HG03139 (cell line): ENCODE data around the gene UBR1.
"Not testable (repeated sequence)": the region's sequence is repeated elsewhere in the genome, so short reads cannot be mapped to it uniquely, and the experiment has no call there.

Experiments
- ATAC-seq: cut with Tn5 transposase; IDR thresholded peaks from one replicate; pipeline ENCODE4 v1.9.1; 2021; ENCODE audit not compliant: unreplicated experiment

The UBR1 gene

DNA sequence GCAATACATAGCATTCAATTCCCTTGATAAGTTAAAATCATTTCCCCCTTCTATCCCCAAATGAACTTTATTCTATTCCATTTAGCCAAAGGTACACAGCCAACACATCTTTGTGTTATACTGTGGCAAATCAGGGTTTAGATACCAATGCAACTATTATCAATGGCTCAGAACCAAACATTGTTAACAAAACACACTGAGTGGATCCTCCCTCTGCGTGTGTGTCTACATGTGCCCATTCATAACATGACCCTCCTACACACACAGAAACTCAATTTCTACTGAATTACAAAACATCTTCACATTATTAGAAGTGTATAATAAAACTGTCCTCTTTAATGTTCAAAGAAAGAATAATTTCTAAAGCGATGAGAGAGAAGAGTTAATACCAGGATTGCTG lies 186.5 kb downstream of the UBR1 start:
- ATAC-seq = no peak

DNA sequence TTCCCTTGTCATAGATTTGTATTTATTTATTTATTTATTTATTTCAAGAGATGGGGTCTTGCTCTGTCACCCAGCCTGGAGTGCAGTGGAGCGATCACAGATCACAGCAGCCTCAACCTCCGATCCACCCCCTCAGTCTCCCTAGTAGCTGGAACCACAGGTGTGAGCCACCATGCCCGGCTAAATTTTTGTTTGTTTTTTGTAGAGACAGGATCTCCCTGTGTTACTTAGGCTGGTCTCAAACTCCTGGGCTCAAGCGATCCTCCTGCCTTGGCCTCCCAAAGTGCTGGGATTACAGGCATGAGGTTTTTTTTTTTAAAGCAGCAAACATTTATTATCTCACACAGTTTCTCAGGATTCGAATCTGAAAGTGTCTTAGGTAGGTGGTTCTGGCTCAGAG lies 187.8 kb downstream of the UBR1 start:
- no peak for ATAC-seq

DNA sequence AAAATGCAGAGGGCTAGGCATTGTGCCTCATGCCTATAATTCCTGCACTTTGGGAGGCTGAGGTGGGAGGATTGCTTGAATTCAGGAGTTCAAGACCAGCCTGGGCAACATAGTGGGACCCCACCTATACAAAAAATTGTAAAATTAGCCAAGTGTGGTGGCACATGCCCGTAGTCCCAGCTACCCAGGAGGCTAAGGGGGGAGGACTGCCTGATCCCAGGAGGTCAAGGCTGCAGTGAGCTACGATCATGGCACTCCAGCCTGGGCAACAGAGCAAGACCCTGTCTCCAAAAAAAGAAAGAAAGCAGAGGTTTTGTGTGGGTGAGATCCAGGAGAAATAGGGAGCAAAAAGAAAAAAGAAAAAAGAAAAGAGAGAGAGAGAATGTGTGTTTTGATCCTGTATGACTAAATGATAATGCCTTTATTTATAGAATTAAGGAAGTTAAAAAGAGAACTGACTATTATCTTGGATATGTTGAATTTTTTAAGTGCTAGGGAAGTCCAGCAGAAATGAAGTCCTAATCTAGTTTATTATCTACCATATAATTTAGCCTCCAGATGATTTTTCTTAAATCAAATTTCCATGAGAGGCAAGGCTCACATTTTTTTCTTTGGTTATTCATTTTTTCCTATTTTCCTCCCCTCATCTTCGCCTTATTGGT lies 190.1 kb downstream of the UBR1 start:
- ATAC-seq = no peak

DNA sequence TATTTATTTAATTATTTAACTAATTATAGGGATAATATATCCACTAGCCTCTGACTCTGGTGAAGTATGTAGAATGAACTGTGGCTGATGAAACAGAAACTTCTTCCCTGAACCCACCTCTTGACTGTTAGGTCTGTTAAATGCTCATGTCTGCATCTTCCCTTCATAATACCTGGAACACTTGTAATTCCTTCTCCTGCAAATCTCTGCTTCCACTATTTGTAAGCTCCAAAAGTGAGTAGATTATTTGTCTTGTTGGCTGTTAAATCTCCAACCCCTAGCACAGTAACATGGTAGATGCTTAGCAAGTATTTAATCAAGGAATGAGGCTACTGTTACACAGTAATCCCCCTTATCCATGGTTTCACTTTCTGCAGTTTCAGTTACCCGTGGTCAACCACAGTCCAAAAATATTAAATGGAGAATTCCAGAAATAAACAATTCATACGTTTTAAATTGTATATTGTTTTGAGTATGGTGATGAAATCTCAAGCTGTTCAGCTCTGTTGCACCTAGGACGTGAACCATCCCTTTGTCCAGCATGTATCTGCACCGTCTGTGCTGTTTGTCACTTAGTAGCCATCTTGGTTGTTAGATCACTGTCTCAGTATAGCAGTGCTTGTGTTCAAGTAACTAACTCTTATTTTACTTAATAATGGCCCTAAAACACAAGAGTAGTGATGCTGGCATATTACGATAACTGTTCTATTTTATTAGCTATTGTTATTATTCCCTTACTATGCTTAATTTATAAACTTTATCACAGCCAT lies 190.9 kb downstream of the UBR1 start:
- ATAC-seq = no peak

DNA sequence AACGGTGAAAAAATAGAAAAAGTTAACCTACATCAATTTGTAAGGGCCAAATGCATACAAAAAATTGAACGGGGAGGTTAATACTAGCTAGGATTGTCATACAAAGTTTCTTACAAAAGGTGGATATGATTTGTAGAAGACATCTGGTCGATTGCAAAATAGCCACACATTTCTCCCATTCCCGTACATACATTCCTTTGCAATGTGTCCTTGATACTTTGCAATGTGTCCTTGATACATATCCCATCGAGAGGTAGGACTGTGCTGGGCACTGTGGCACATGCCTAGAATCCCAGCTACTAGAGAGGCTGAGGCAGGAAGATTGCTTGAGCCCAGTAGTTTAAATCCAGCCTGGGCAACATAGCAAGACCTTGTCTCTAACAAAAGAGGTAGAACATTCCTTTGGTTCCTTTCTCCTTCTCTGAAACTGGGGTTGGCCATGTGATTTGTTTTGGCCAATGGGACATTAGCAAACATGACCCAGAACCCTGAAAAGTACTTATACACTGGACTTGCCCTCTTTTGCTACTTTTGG lies 194.7 kb downstream of the UBR1 start:
- ATAC-seq = no peak

DNA sequence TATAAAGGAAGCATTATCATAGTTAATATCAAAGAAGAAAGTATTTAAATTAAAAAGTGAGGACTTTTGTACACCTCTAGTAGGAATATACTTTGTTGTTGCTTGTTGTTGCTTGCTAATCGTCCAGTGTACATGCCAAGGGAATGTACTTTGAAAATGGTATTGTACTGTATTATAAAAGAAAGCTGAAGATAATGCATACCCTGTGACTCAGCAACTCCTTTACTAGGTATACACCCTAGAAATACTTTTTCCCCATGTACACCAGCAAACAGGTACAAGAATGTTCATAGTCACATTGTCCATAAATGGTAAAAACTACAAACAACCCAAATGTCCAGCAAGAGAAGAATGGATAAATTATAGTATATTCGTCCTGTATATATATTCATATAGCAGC lies 197.3 kb downstream of the UBR1 start:
- ATAC-seq = no peak

DNA sequence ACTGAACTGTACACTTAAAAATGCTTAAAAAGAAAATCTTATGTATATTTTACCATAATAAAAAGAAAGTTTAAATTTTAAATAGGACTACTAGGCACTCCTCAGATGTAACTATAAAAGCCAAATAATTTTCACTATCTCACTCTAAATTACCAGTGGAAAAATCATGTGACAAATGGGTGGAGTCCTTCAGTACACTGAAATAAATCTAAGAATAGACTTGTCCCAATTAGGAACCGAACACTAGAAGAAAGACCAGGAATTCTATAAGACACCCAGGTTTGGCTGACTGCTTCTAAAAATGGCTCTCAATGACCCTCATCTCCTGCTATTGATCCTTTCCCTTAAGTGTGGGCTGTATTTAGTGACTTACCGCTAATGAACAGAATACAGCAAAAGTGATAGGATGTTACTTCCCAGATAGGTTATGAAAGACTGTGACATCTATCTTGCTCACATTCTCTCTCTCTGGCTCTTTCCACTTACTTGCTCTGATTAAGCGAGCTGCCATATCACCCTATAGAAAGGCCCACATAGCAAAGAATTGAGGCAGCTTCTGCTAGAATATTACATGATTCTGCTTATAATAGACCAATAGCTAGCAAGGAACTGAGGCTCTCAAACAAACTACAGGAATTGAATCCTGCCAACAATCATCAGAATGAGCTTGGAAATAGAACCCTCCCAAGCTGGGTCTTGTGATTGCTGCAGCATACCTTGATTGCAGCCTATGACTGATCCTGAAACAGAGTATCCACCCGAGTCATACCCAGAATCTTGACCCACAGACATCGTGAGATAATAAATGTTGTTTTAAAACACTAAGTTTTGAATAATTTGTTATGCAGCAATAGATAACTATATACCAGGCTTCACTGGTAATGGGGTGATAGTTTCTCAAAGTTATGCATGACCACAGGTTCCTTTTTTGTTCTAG lies 202.2 kb downstream of the UBR1 start:
- ATAC-seq = no peak

DNA sequence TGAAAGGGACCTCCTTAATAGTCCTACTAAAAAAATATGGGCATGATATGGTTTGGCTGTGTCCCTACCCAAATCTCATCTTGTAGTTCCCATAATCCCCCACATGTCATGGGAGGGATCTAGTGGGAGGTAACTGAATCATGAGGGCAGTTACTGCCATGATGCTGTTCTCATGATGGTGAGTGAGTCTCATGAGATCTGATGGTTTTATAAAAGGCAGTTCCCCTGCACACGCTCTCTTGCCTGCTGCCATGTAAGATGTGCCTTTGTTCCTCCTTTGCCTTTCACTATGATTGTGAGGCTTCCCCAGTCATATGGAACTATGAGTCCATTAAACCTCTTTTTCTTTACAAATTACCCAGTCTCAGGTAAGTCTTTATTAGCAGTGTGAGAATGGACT lies 211.9 kb downstream of the UBR1 start:
- ATAC-seq = not testable (repeated sequence)
